Hepatocyte (in vitro differentiated cells): ENCODE measurements around the gene CABLES2. TPM values are rescaled to one million over a fixed set of nuclear protein-coding genes. Genes with fewer than 3 reads are reported as not detected.

ENCODE experiments used
- DNase-seq: peaks from one replicate; pipeline ENCODE4 v3.0.0-alpha.2; 2016; ENCODE audit warnings: low spot score
- H2AFZ ChIP-seq: fragments of 200-600 bp; sonication (generic); 2 replicates; pipeline ENCODE4 v1.6.0; 2016; ENCODE audit warnings: antibody characterized with exemption, mild to moderate bottlenecking
- H3K27ac ChIP-seq: fragments of 200-600 bp; sonication (generic); 2 replicates; pipeline ENCODE4 v1.5.1; 2016; ENCODE audit warnings: mild to moderate bottlenecking
- H3K27me3 ChIP-seq: fragments of 200-600 bp; sonication (generic); 2 replicates; pipeline ENCODE4 v1.6.1; 2016
- H3K36me3 ChIP-seq: fragments of 200-600 bp; sonication (generic); replicated peaks from 2 replicates; pipeline ENCODE4 v1.5.1; 2016; ENCODE audit warnings: low read depth; ENCODE audit not compliant: insufficient read depth
- H3K4me1 ChIP-seq: fragments of 200-600 bp; sonication (generic); 2 replicates; pipeline ENCODE4 v1.5.1; 2016; ENCODE audit warnings: mild to moderate bottlenecking, moderate library complexity; ENCODE audit not compliant: insufficient read depth
- H3K4me2 ChIP-seq: fragments of 200-600 bp; sonication (generic); 2 replicates; pipeline ENCODE4 v1.6.0; 2016
- H3K4me3 ChIP-seq: fragments of 200-600 bp; sonication (generic); 2 replicates; pipeline ENCODE4 v1.5.1; 2016; ENCODE audit warnings: mild to moderate bottlenecking
- H3K79me2 ChIP-seq: fragments of 200-600 bp; sonication (generic); 2 replicates; pipeline ENCODE4 v1.6.0; 2017; ENCODE audit warnings: mild to moderate bottlenecking
- H3K9me2 ChIP-seq: fragments of 200-600 bp; sonication (generic); replicated peaks from 2 replicates; pipeline ENCODE4 v1.6.0; 2017; ENCODE audit warnings: mild to moderate bottlenecking; ENCODE audit not compliant: insufficient read depth
- H3K9me3 ChIP-seq: fragments of 200-600 bp; sonication (generic); 2 replicates; pipeline ENCODE4 v1.5.1; 2016; ENCODE audit warnings: low read depth, mild to moderate bottlenecking
- H4K20me1 ChIP-seq: fragments of 200-600 bp; sonication (generic); 2 replicates; pipeline ENCODE4 v1.6.0; 2016; ENCODE audit warnings: mild to moderate bottlenecking; ENCODE audit not compliant: insufficient read depth, poor library complexity, severe bottlenecking
- EZH2 ChIP-seq: fragments of 200-600 bp; sonication (generic); IDR thresholded peaks from 2 replicates; pipeline ENCODE4 v1.6.1; 2016; ENCODE audit warnings: antibody characterized with exemption, mild to moderate bottlenecking, borderline replicate concordance
- EZH2phosphoT487 ChIP-seq: fragments of 200-600 bp; sonication (generic); IDR thresholded peaks from one replicate; pipeline ENCODE4 v1.6.1; 2018; ENCODE audit warnings: antibody characterized with exemption, mild to moderate bottlenecking, low read depth, moderate library complexity; ENCODE audit not compliant: unreplicated experiment, severe bottlenecking
- WGBS: methylation state at CpG from one replicate; pipeline ENCODE4 v1.1.6; 2016; ENCODE audit warnings: low lambda C conversion rate; ENCODE audit errors: missing lambda C conversion rate; 5-methylcytosine and 5-hydroxymethylcytosine counted together
- polyA plus RNA-seq: library from polyadenylated mRNA; unstranded; fragments of >200 nt; fragmentation: Nextera tagmentation; extraction: Ambion mirVana; gene quantifications from 2 replicates; pipeline ENCODE4 v1.2.1, GENCODE V29; 2016
- total RNA-seq: library from RNA; depleted of rRNA; stranded (reverse); fragments of >200 nt; gene quantifications from 2 replicates; pipeline ENCODE4 v1.2.3, GENCODE V29; 2014
- TF ChIP-seq, protein P1 (sequence below): fragments of 200-600 bp; sonication (generic); IDR thresholded peaks from 2 replicates; pipeline ENCODE4 v1.5.1; 2016; ENCODE audit warnings: antibody characterized with exemption, mild to moderate bottlenecking; ENCODE audit not compliant: poor library complexity

CABLES2 gene
- total and polyA plus RNA-seq, 2 experiments from 2014 or later = 8.6 to 19.1 TPM

DNA sequence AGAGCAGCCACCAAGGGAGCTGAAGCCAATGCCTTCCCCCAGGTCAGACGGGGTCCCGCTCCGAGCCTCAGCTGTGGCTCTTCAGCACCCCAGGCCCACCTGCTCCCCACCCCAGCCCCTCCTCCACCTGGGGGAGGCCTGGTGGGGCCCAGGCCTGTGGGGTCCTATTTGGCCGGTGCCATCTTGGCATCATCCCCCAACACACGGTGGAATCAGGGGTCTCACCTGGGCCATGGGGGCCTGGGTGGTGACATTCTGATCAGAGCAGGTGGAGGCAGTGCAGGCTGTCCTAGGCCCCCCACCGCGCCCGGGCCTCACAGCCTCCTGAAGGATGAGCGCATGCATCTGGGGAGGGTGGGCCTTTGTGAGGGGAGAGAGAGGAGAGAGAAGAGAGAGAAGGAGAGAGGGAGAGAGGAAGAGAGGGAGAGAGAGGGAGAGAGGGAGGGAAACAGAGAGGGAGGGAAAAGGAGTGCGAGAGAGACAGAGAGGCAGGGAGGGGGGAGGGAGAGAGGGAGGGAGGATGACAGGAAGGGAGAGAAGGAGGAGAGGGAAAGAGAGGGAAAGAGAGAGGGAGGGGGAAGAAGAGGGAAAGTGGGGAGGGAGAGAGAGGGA, 44.2 kb upstream of the CABLES2 start:
- Histone ChIP-seq H3K27me3 (no peaks in the 10 kb centered on the region), H4K20me1 (no peaks in the 10 kb centered on the region), H2AFZ (no peak overlapping the region), H3K4me3 (no peak overlapping the region), H3K36me3 (no peaks in the 10 kb centered on the region), H3K4me1 (peaks cover 29% of the 10 kb centered on the region), H3K27ac (no peak overlapping the region), H3K9me2 (no peaks in the 10 kb centered on the region), H3K4me2 (no peak overlapping the region), H3K9me3 (no peaks in the 10 kb centered on the region), H3K79me2 (no peaks in the 10 kb centered on the region)
- DNase-seq = no peak
- WGBS = 85% methylated on average over 7 of the region's 10 CpGs
- TF ChIP-seq EZH2 (no peak), EZH2phosphoT487 (no peak)
- TF ChIP-seq, protein P1, sequence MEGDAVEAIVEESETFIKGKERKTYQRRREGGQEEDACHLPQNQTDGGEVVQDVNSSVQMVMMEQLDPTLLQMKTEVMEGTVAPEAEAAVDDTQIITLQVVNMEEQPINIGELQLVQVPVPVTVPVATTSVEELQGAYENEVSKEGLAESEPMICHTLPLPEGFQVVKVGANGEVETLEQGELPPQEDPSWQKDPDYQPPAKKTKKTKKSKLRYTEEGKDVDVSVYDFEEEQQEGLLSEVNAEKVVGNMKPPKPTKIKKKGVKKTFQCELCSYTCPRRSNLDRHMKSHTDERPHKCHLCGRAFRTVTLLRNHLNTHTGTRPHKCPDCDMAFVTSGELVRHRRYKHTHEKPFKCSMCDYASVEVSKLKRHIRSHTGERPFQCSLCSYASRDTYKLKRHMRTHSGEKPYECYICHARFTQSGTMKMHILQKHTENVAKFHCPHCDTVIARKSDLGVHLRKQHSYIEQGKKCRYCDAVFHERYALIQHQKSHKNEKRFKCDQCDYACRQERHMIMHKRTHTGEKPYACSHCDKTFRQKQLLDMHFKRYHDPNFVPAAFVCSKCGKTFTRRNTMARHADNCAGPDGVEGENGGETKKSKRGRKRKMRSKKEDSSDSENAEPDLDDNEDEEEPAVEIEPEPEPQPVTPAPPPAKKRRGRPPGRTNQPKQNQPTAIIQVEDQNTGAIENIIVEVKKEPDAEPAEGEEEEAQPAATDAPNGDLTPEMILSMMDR = no peak

DNA sequence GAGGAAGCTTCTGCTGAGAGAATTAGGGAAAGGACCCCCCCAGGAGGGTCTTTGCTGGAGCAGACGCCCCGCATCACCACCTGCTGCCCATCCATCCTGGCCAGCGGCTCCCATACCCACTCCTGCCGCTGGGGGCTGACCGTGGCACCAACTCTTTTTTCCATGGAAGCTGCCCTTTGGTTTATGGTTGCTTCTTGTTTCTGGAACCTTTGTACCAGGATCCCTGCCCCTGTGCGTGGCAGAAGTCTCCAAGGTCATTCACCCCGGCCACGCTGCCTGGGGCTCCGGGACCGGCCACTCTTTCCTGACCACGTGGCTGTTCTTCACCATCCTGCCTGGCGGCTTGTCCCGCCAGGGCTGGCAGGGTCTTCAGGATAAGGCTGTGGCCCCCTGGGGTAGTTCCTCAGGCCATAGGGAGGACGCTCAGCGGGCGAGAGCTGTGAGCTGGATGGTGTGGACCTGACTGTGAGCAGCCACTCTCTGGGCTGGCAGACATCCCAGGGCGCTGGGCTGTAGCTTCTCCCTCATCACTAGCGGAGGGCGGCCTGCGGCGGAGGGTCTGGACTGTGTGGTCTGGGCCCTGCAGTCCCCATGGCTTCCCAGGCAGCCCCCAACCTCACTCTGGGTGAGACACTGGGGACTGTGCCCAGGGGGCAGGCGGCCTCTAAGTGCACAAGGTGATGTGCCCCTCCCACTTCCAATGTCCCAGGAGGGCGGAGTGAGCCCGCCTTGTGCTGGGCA, 43.0 kb upstream of the CABLES2 start:
- WGBS = 81% methylated on average over 24 of the region's 24 CpGs
- H3K27ac ChIP-seq = no peak overlapping the region

DNA sequence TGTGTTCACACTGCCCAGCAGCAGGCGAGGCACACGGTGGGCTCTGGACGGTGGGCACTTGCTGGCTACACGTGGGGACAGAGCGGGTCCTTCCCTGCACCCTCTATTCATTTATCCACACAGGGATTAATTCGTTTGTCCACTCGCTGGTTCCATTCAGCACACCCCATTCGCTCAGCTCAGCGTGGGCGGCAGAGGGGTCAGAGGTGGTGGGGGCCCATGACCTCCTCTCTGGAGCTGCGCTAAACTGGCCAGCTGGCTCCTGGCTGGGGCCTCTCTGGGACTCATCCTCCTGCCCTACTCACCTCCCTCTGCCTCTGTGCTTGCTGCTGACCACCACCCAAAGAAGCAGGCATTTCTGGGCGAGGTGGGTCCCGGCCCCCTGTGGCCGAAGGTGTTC, 41.7 kb upstream of the CABLES2 start:
- peaks cover 12% of the 10 kb centered on the region for H3K4me1 ChIP-seq
- TF ChIP-seq EZH2 (no peak), EZH2phosphoT487 (no peak)
- TF ChIP-seq, protein P1 = no peak

More for the DNA sequence above, 43.0 kb upstream of the CABLES2 start:
- no peak overlapping the region for H3K4me2 ChIP-seq
- peaks cover 24% of the 10 kb centered on the region for H3K4me1 ChIP-seq
- no peak overlapping the region for H2AFZ ChIP-seq
- H3K9me3 ChIP-seq = no peaks in the 10 kb centered on the region
- no peak for DNase-seq
- no peaks in the 10 kb centered on the region for H4K20me1 ChIP-seq
- H3K27me3 ChIP-seq = no peaks in the 10 kb centered on the region
- no peaks in the 10 kb centered on the region for H3K79me2 ChIP-seq
- H3K4me3 ChIP-seq = no peak overlapping the region
- TF ChIP-seq EZH2phosphoT487 (no peak), EZH2 (no peak)
- TF ChIP-seq, protein P1 = no peak
- H3K36me3 ChIP-seq = no peaks in the 10 kb centered on the region
- no peaks in the 10 kb centered on the region for H3K9me2 ChIP-seq

More for the DNA sequence above, 41.7 kb upstream of the CABLES2 start:
- H3K36me3 ChIP-seq = no peaks in the 10 kb centered on the region
- no peak for DNase-seq
- H3K27ac ChIP-seq = no peak overlapping the region
- H3K27me3 ChIP-seq = no peaks in the 10 kb centered on the region
- no peak overlapping the region for H3K4me3 ChIP-seq
- no peak overlapping the region for H3K4me2 ChIP-seq
- H3K9me3 ChIP-seq = no peaks in the 10 kb centered on the region
- H3K9me2 ChIP-seq = no peaks in the 10 kb centered on the region
- H2AFZ ChIP-seq = no peak overlapping the region
- 93% methylated on average over 14 of the region's 14 CpGs for WGBS
- no peaks in the 10 kb centered on the region for H4K20me1 ChIP-seq
- no peaks in the 10 kb centered on the region for H3K79me2 ChIP-seq
